CD1c-positive myeloid dendritic cell (primary cell): Measurements from ENCODE around the gene KCNK4.
A peak's percentile ranks its signal among the peaks of the same experiment; 100 is the strongest.

Experiments
- DNase-seq: peaks from one replicate; pipeline ENCODE4 v3.0.0-alpha.2; 2016; ENCODE audit errors: extremely low spot score

The KCNK4 gene

GRCh38 chr11:64268893-64269539 is 22.1 kb upstream of the KCNK4 start:
- DNase-seq = peak; percentile 65

DNA sequence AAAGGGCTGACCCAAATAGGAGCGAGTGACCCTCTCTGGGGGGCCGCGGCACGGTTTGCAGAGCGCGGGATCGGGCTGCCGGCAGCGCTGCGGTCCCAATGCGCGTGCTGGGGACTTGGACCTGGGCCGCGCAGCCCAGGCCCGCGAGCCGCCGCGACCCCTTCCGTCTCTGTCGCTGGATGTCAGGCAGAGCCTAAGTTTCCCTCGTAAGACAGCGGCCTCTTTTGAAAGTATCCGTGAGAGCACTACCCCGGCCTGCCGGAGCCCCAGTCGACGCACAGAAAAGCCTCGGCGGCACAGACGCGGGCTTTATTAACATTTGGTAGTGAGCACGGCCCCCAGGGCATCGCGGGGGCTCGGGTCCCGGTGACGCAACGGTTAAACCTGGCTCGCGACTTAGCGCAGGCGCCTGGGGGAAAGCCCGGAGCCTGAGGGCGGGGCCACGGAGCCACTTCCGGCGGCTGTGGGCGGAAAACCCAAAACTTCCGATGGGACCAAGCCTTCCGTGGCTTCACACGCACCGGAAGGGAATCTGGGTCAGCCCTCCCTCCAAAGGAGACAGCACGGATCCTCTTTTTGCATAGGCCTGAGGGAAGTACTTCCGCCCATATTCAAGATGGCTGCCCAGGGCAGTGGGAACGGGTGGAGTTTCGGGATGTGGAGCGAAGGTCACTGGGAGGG is 21.4 kb upstream of the KCNK4 start:
- DNase-seq = peak; percentile 99

- no peak for DNase-seq
Observed at GRCh38 chr11:64275031-64275800, 15.9 kb upstream of the KCNK4 start.

- no peak for DNase-seq
Observed at GRCh38 chr11:64275841-64276240, 15.3 kb upstream of the KCNK4 start.

- DNase-seq = peak; percentile 29
Observed at GRCh38 chr11:64276653-64277431, 14.3 kb upstream of the KCNK4 start.

DNA sequence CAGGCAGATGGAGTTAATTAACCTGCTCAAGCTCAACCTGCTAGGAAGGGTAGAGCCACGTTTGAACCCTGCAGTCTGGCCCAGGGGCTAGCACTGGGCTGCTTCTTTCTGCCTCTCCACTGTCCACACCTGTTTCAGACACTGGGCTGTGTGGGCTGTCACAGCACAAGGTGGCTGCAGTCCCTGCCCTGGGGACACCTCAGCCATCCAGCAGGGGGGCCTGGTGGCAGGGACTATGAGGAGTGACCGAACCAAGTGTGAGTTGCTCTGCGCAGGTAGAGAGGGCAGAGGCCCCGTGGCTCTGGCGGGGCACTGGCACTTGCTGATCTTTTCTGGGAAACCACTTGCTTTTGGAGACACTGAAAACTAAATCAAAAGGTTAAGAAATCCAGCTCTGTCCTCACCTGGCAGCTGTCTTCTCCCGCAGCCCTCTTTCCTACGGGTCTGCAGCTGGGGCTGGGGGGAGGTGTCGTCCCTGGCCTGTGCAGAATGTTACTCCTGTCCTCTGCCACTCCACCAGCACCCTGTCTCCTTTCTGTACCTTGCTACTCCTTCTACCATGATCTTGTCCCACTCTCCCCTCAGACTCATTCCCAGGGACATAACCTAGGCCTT is 12.4 kb upstream of the KCNK4 start:
- no peak for DNase-seq

DNA sequence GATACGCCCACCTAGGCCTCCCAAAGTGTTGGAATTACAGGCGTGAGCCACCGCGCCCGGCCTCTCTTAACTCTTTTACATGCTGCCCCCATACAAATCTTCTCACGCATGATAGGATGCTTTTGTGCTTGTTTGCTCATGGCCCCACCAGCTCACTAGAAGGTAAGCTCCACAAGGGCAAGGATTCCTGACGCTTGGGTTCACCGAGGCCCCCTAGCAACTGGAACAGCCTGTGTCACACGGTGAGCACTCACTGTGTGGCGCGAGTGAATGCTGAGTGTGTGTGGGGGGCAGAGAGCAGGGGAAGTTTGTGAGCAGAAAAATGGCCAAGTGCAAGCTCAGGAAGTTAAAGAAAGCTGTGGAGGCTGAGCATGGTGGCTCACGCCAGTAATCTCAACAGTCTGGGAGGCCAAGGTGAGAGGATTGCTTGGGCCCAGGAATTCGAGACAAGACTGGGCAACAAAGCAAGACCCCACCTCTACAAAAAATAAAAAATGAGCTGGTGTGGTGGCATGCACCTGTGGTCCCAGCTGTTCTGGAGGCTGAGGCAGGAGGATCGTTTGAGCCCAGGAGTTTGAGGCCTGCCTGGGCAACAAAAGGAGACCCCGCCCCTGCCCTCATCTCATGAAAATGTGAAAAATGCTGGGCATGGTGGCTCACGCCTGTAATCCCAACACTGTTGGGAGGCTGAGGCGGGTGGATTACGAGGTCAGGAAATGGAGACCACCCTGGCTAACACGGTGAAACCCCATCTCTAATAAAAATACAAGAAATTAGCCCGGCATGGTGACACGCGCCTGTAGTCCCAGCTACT is 8.9 kb upstream of the KCNK4 start:
- no peak for DNase-seq

GRCh38 chr11:64283092-64283491 is 8.0 kb upstream of the KCNK4 start:
- DNase-seq = no peak

GRCh38 chr11:64284048-64284961 is 6.8 kb upstream of the KCNK4 start, which contains the start of gene BAD:
TSS of gene BAD (minus strand) at chr11:64284665. CDS start at chr11:64284368, 297 bp downstream.
- peak; percentile 97 for DNase-seq

DNA sequence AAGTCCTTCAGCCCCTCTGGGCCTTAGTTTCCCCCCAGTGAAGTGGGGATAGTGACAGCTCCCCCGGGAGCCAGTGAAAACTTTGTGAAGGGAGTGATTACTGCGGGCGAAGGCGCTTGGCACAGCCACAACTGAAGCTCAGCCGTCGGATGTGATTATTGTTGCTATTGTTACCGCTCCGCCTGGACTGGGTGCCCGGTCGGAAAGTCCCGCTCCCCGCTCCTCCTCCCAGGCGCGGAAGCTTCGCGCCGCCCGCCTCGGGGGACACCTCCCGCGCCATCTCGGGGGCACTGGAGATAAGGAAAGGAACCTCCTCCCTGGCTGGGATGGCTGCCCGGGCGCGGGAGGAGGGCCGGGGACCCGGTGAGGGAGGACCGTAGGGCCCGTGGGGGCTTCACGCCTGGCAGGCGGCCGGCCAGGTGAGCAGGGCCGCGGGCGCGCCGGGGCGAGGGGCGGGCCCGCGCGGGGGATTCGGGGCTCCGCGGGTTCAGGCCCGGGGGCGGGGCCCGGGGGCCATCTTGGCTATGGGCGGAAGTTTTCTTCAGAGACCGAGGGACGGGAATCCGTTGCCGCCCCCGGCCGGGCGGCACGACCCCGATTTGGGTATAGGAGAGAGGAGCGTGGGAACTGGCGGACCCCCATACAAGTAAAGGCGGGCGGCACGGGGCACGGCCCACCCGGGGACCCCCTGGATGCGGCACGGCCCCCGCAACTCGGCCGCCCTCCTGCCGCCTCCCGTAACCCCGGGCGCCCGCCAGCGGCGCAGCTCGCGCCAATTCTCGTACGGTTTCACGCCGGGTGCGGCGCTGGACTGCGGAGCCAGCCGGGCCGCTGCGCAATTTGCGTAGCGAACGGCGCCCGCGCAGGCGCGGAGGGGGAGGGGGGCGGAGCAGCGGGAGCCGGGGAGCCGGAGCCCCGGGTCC is 5.9 kb upstream of the KCNK4 start, which contains the start of gene GPR137:
GPR137 (plus strand) TSS at position 887 of the 923 bp plus-strand sequence. CDS start 677 bp downstream, outside the sequence.
- DNase-seq = peak; percentile 92

DNA sequence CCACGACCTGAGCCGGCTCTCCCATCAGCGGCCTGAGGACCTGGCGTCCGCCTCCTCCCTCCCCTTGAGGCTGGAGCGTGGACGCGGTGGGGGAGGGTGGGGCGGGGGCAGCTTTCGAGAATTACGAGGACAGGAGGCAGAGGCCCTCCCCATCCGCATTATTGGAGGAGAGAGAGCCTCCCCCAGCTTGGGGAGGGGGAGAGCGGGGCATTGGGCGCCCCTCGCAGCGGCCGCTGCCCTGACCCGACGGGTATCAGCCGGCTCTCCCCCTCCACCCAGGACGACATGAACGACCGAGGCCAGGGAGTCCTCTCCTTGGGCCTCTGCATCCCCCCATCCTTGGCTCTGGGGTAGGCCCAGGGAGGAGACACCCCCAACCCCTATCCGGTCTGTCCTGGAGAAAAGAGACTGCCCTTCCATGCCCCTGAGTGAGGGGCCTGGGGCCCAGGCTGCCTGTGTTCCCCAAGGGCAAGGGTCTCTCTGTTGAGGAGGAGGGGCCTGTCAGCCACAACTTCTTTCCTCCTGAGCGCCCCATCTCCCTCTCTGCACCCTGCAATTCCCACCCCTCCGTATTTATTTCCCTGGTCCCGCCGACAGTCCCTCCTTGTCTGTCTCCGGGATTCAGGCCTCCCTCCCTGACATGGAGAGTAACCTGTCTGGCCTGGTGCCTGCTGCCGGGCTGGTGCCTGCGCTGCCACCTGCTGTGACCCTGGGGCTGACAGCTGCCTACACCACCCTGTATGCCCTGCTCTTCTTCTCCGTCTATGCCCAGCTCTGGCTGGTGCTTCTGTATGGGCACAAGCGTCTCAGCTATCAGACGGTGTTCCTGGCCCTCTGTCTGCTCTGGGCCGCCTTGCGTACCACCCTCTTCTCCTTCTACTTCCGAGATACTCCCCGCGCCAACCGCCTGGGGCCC is 5.0 kb upstream of the KCNK4 start:
- DNase-seq = no peak

- DNase-seq = no peak
Observed at GRCh38 chr11:64286801-64287159, 4.3 kb upstream of the KCNK4 start.

DNA sequence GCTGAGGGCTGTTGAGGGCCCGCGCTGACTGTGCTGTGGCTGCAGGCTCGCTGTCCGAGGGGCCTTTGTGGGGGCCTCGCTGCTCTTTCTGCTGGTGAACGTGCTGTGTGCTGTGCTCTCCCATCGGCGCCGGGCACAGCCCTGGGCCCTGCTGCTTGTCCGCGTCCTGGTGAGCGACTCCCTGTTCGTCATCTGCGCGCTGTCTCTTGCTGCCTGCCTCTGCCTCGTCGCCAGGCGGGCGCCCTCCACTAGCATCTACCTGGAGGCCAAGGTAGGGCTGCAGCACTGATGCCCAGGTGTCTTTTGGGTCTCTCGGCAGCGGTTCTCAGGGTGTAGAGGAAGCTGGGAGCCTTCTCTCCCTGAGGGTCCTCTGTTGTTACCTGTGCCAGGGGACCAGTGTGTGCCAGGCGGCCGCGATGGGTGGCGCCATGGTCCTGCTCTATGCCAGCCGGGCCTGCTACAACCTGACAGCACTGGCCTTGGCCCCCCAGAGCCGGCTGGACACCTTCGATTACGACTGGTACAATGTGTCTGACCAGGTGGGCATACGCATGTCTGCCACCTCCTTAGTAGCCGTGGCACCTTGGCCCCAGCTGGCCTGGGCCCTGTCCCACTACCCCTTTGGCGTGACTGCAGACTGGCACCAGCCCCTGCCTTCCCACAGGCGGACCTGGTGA is 3.3 kb upstream of the KCNK4 start:
- DNase-seq = no peak

- DNase-seq = no peak
Observed at GRCh38 chr11:64288353-64288750, 2.8 kb upstream of the KCNK4 start.

- DNase-seq = no peak
Observed at GRCh38 chr11:64289002-64289564, 2.0 kb upstream of the KCNK4 start.
